BJ (cell line): ENCODE data around the gene PSMC6. TPM values are rescaled to one million over a fixed set of nuclear protein-coding genes. Genes with fewer than 3 reads are reported as not detected.

Experiments
- CTCF ChIA-PET: fragments of 350-600 bp; formaldehyde crosslinking; extraction: SDS; loops from one replicate; lab custom pipeline; 2021; ENCODE audit warnings: antibody characterized with exemption, inconsistent platforms; lab: Yijun Ruan, JAX
- POLR2A ChIA-PET: fragments of 300-600 bp; sonication (Branson Sonifier 250); formaldehyde crosslinking; extraction: SDS; loops from one replicate; lab custom pipeline; 2021; ENCODE audit warnings: antibody characterized with exemption; lab: Charles Lee
- DNase-seq: peaks from one replicate; pipeline ENCODE4 v3.0.0-alpha.2; 2011; ENCODE audit warnings: low read depth
- H3K27me3 ChIP-seq: 2 replicates; pipeline ENCODE4 v1.6.0; 2011; ENCODE audit warnings: low read length; ENCODE audit not compliant: control insufficient read depth, insufficient read depth
- H3K36me3 ChIP-seq: 2 replicates; pipeline ENCODE4 v1.5.1; 2011; ENCODE audit warnings: low read length; ENCODE audit not compliant: control insufficient read depth, insufficient read depth
- H3K4me3 ChIP-seq: 2 replicates; pipeline ENCODE4 v1.5.1; 2011; ENCODE audit warnings: low read depth, mild to moderate bottlenecking, control low read depth, low read length
- polyA plus RNA-seq: library from polyadenylated mRNA; depleted of rRNA; stranded (reverse); fragments of >200 nt; gene quantifications from 2 replicates; pipeline ENCODE4 v1.2.3, GENCODE V29; 2011
- TF ChIP-seq, protein P1 (sequence below): IDR thresholded peaks from 2 replicates; pipeline ENCODE4 v1.5.1; 2011; ENCODE audit warnings: low read depth, mild to moderate bottlenecking, control low read depth, inconsistent platforms, low read length, moderate library complexity; ENCODE audit not compliant: insufficient read depth

The PSMC6 gene
- polyA plus RNA-seq, 1 experiment: 28.5 TPM

- Histone ChIP-seq H3K4me3 (no peak overlapping the region), H3K27me3 (no peaks in the 10 kb centered on the region), H3K36me3 (no peaks in the 10 kb centered on the region)
- TF ChIP-seq, protein P1, sequence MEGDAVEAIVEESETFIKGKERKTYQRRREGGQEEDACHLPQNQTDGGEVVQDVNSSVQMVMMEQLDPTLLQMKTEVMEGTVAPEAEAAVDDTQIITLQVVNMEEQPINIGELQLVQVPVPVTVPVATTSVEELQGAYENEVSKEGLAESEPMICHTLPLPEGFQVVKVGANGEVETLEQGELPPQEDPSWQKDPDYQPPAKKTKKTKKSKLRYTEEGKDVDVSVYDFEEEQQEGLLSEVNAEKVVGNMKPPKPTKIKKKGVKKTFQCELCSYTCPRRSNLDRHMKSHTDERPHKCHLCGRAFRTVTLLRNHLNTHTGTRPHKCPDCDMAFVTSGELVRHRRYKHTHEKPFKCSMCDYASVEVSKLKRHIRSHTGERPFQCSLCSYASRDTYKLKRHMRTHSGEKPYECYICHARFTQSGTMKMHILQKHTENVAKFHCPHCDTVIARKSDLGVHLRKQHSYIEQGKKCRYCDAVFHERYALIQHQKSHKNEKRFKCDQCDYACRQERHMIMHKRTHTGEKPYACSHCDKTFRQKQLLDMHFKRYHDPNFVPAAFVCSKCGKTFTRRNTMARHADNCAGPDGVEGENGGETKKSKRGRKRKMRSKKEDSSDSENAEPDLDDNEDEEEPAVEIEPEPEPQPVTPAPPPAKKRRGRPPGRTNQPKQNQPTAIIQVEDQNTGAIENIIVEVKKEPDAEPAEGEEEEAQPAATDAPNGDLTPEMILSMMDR: no peak
- CTCF ChIA-PET: interaction anchor here (0.6 kb wide), 1 partner anchor 1627 kb away, joined by 3 read pairs; no protein-coding TSS in a partner anchor
- DNase-seq: no peak
- POLR2A ChIA-PET: no interaction called here
Observed at GRCh38 chr14:52701223-52701622, 5.8 kb upstream of the PSMC6 start.

- ChIA-PET POLR2A (no interaction called here), CTCF (interaction anchor here (1.0 kb wide), 1 partner anchor 69 kb away, joined by 3 read pairs; no protein-coding TSS in a partner anchor)
- Histone ChIP-seq H3K4me3 (no peak overlapping the region), H3K36me3 (no peaks in the 10 kb centered on the region), H3K27me3 (no peaks in the 10 kb centered on the region)
- TF ChIP-seq, protein P1: no peak
- peak; percentile 74 for DNase-seq
Observed at GRCh38 chr14:52703225-52703624, 3.8 kb upstream of the PSMC6 start.

DNA sequence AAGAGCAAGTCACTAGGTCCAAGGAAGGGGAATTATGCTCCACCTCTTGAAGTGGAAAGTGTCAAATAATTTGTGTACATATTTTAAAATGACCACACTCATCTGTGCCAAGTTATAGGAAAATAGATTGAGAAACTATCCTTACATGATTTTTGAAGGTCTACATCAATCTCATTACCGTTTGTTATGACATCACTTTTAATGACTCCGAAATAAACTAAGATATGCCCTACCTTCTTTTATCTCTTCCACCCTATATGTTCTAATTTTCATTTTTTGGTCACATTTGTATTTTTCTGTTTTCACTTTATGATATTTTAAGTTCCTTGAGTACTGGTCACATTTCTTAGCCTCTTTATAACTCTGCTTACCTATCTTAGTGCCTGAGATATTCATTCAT lies 3.3 kb upstream of the PSMC6 start:
- H3K36me3 ChIP-seq: no peaks in the 10 kb centered on the region
- TF ChIP-seq, protein P1: no peak
- no peak overlapping the region for H3K4me3 ChIP-seq
- no peak for DNase-seq
- H3K27me3 ChIP-seq: no peaks in the 10 kb centered on the region
- POLR2A ChIA-PET: no interaction called here
- CTCF ChIA-PET: interaction anchor here (1.0 kb wide), 1 partner anchor 68 kb away, joined by 3 read pairs; no protein-coding TSS in a partner anchor

GRCh38 chr14:52706286-52706685 lies 714 bp upstream of the PSMC6 start:
- no peak for DNase-seq
- no peaks in the 10 kb centered on the region for H3K27me3 ChIP-seq
- no peaks in the 10 kb centered on the region for H3K36me3 ChIP-seq
- ChIA-PET POLR2A (no interaction called here), CTCF (interaction anchor here (0.6 kb wide), 1 partner anchor 22 kb away, joined by 3 read pairs; no protein-coding TSS in a partner anchor)
- TF ChIP-seq, protein P1: no peak
- peak overlapping the region; percentile 76 for H3K4me3 ChIP-seq

GRCh38 chr14:52711666-52712065 lies 4.7 kb downstream of the PSMC6 start:
- no peak for DNase-seq
- no peaks in the 10 kb centered on the region for H3K27me3 ChIP-seq
- ChIA-PET CTCF (interaction anchor here (1.3 kb wide), 1 partner anchor 9 kb away, joined by 3 read pairs; no protein-coding TSS in a partner anchor), POLR2A (no interaction called here)
- TF ChIP-seq, protein P1: no peak
- no peak overlapping the region for H3K4me3 ChIP-seq
- H3K36me3 ChIP-seq: peaks cover 4% of the 10 kb centered on the region
